ENCODE data around the gene CXCL13.

DNA sequence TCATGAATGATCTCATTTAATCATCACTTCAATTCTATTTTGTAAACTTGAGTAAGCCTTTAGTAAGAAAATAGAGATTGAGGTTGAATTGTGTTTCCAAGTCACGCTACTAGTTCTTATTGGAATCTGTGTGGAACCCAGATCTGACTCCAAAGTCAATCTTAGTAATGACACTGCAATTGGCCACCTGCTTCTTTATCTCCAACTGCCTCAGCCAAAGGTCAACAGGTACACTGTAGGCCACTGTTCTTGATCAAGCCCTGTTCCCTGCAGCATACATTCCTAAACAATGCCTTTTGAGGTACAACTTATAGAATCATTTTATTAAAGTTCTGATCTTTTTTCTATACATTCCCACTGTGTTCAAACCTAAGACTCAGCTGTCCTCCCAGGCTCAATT, 45.5 kb upstream of the CXCL13 start:
- TF ChIP-seq, protein P1, sequence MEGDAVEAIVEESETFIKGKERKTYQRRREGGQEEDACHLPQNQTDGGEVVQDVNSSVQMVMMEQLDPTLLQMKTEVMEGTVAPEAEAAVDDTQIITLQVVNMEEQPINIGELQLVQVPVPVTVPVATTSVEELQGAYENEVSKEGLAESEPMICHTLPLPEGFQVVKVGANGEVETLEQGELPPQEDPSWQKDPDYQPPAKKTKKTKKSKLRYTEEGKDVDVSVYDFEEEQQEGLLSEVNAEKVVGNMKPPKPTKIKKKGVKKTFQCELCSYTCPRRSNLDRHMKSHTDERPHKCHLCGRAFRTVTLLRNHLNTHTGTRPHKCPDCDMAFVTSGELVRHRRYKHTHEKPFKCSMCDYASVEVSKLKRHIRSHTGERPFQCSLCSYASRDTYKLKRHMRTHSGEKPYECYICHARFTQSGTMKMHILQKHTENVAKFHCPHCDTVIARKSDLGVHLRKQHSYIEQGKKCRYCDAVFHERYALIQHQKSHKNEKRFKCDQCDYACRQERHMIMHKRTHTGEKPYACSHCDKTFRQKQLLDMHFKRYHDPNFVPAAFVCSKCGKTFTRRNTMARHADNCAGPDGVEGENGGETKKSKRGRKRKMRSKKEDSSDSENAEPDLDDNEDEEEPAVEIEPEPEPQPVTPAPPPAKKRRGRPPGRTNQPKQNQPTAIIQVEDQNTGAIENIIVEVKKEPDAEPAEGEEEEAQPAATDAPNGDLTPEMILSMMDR (IDR thresholded peaks at IDR 0.05) = no peak
- TF ChIP-seq POLR2A (IDR thresholded peaks at IDR 0.05) = no peak
- TF ChIP-seq EP300 (IDR thresholded peaks at IDR 0.05) = no peak
- peak in 2 of 3 donors; percentile 8 to 36 for TF ChIP-seq POLR2AphosphoS5 (IDR thresholded peaks at IDR 0.05)
